HG03039 (cell line): Measurements from ENCODE around the gene TPRG1.

Source experiments
- ATAC-seq: cut with Tn5 transposase; IDR thresholded peaks from one replicate; pipeline ENCODE4 v1.9.1; 2021; ENCODE audit warnings: mild to moderate bottlenecking, moderate library complexity; ENCODE audit not compliant: unreplicated experiment

Gene TPRG1

GRCh38 chr3:189227249-189227648 lies 55.5 kb downstream of the TPRG1 start:
- no peak for ATAC-seq

- no peak for ATAC-seq
Measured at GRCh38 chr3:189229196-189229828, 57.5 kb downstream of the TPRG1 start.

GRCh38 chr3:189232790-189233189 lies 61.0 kb downstream of the TPRG1 start:
- ATAC-seq, result no peak

GRCh38 chr3:189233225-189233858 lies 61.6 kb downstream of the TPRG1 start:
- no peak for ATAC-seq

GRCh38 chr3:189235214-189235613 lies 63.4 kb downstream of the TPRG1 start:
- no peak for ATAC-seq

- peak; percentile 63 for ATAC-seq
Measured at GRCh38 chr3:189236352-189236751, 64.6 kb downstream of the TPRG1 start.

- ATAC-seq, result no peak
Measured at GRCh38 chr3:189237526-189237925, 65.8 kb downstream of the TPRG1 start.

- ATAC-seq, result no peak
Measured at GRCh38 chr3:189238071-189238470, 66.3 kb downstream of the TPRG1 start.

GRCh38 chr3:189239616-189240015 lies 67.8 kb downstream of the TPRG1 start:
- ATAC-seq, result no peak

GRCh38 chr3:189249987-189250386 lies 78.2 kb downstream of the TPRG1 start:
- ATAC-seq, result no peak

- no peak for ATAC-seq
Measured at GRCh38 chr3:189258261-189258660, 86.5 kb downstream of the TPRG1 start.

- no peak for ATAC-seq
Measured at GRCh38 chr3:189260556-189261493, 89.1 kb downstream of the TPRG1 start.

- ATAC-seq, result no peak
Measured at GRCh38 chr3:189262746-189263145, 91.0 kb downstream of the TPRG1 start.

GRCh38 chr3:189267981-189268613 lies 96.3 kb downstream of the TPRG1 start:
- ATAC-seq, result no peak

- no peak for ATAC-seq
Measured at GRCh38 chr3:189269365-189269764, 97.6 kb downstream of the TPRG1 start.

- peak; percentile 81 for ATAC-seq
Measured at GRCh38 chr3:189270248-189270832, 98.6 kb downstream of the TPRG1 start.

GRCh38 chr3:189272500-189273119 lies 100.8 kb downstream of the TPRG1 start:
- no peak for ATAC-seq

- ATAC-seq, result no peak
Measured at GRCh38 chr3:189273736-189274135, 102.0 kb downstream of the TPRG1 start.

GRCh38 chr3:189275182-189275581 lies 103.4 kb downstream of the TPRG1 start:
- no peak for ATAC-seq

- ATAC-seq, result no peak
Measured at GRCh38 chr3:189275852-189276251, 104.1 kb downstream of the TPRG1 start.
